GM12878 (cell line): Measurements from ENCODE around the gene KCTD16. TPM values are rescaled to one million over a fixed set of nuclear protein-coding genes. Genes with fewer than 3 reads are reported as not detected.

Source experiments
- ATAC-seq: fragments of 200-7000 bp; cut with Tn5 transposase; 3 replicates; pipeline ENCODE4 v1.9.1; 2020; ENCODE audit warnings: mild to moderate bottlenecking, moderate library complexity
- BruUV-seq: library from RNA; stranded (reverse); fragments of 400-500 nt; replicated peaks from 2 replicates; lab custom pipeline; 2021; lab: Mats Ljungman, UMichigan
- CTCF ChIA-PET: fragments of 300-600 bp; sonication (Branson Sonifier 250); formaldehyde crosslinking; extraction: SDS; loops from one replicate; lab custom pipeline; 2021; ENCODE audit warnings: inconsistent platforms; lab: Yijun Ruan, JAX
- POLR2A ChIA-PET: fragments of 350-600 bp; formaldehyde crosslinking; extraction: SDS; loops from one replicate; lab custom pipeline; 2021; ENCODE audit warnings: inconsistent platforms; lab: Charles Lee
- RAD21 ChIA-PET: fragments of 300-600 bp; sonication (Branson Sonifier 250); formaldehyde crosslinking; loops from one replicate; lab custom pipeline; 2023; ENCODE audit warnings: antibody characterized with exemption; ENCODE audit not compliant: unreplicated experiment; lab: Charles Lee
- SMC1A ChIA-PET: fragments of 300-600 bp; sonication (Branson Sonifier 250); formaldehyde crosslinking; loops from one replicate; lab custom pipeline; 2023; ENCODE audit not compliant: unreplicated experiment, uncharacterized antibody; lab: Charles Lee
- DNase-seq: peaks from one replicate; pipeline ENCODE4 v3.0.0-alpha.2; 2011; ENCODE audit warnings: low read depth, low spot score
- FAIRE-seq: peaks from 3 replicates; lab custom pipeline; 2011; peaks lifted over from hg19 to GRCh38; lab: Jason Lieb, UNC
- H2AFZ ChIP-seq: 2 replicates; pipeline ENCODE4 v1.6.0; 2011; ENCODE audit warnings: low read depth, low read length, control low read depth; ENCODE audit not compliant: control insufficient read depth
- H3K27ac ChIP-seq: 2 replicates; pipeline ENCODE4 v1.5.1; 2011; ENCODE audit warnings: control low read depth; ENCODE audit not compliant: control insufficient read depth, insufficient read depth
- H3K27me3 ChIP-seq, 2 experiments: replicated peaks in 1 of 2; 2 replicates each; pipeline versions ENCODE4 v1.6.0 to v1.6.1; 2011; ENCODE audit warnings: low read length in 1 of 2; ENCODE audit not compliant: control insufficient read depth in 2 of 2, insufficient read depth in 2 of 2
- H3K36me3 ChIP-seq, 2 experiments: 2 replicates each; pipeline ENCODE4 v1.5.1; 2011; ENCODE audit warnings: low read length in 1 of 2; ENCODE audit not compliant: control insufficient read depth in 2 of 2, insufficient read depth in 2 of 2
- H3K4me1 ChIP-seq: 2 replicates; pipeline ENCODE4 v1.6.1; 2011; ENCODE audit warnings: mild to moderate bottlenecking, low read length, moderate library complexity, mixed read lengths; ENCODE audit not compliant: control insufficient read depth, insufficient read depth
- H3K4me2 ChIP-seq: 2 replicates; pipeline ENCODE4 v1.6.0; 2011; ENCODE audit warnings: control low read depth; ENCODE audit not compliant: control insufficient read depth, insufficient read depth
- H3K4me3 ChIP-seq: fragments of 200-600 bp; sonication (generic); 2 replicates; pipeline ENCODE4 v1.5.1; 2016
- H3K79me2 ChIP-seq: 2 replicates; pipeline ENCODE4 v1.6.0; 2011; ENCODE audit warnings: low read length; ENCODE audit not compliant: control insufficient read depth, insufficient read depth
- H3K9ac ChIP-seq: 2 replicates; pipeline ENCODE4 v1.8.0; 2011; ENCODE audit warnings: low read length, control low read depth, mixed read lengths; ENCODE audit not compliant: control insufficient read depth, insufficient read depth
- H3K9me3 ChIP-seq: replicated peaks from 3 replicates; pipeline ENCODE4 v1.5.1; 2011; ENCODE audit warnings: mild to moderate bottlenecking, low read length; ENCODE audit not compliant: control insufficient read depth, insufficient read depth
- H4K20me1 ChIP-seq: 2 replicates; pipeline ENCODE4 v1.6.0; 2011; ENCODE audit not compliant: control insufficient read depth, insufficient read depth
- BMI1 ChIP-seq: fragments of 450-650 bp; IDR thresholded peaks from 2 replicates; pipeline ENCODE4 v1.6.1; 2016; ENCODE audit warnings: mild to moderate bottlenecking, moderate library complexity, borderline replicate concordance
- MTA3 ChIP-seq: IDR thresholded peaks from 2 replicates; pipeline ENCODE4 v1.6.1; 2012; ENCODE audit warnings: low read length, inconsistent platforms, borderline replicate concordance
- RELA ChIP-seq: fragments of 450-650 bp; IDR thresholded peaks from 2 replicates; pipeline ENCODE4 v1.8.0; 2014; ENCODE audit warnings: borderline replicate concordance; ENCODE audit not compliant: partially characterized antibody
- SPI1 ChIP-seq: IDR thresholded peaks from 2 replicates; pipeline ENCODE4 v1.6.1; 2011; ENCODE audit warnings: low read depth, mild to moderate bottlenecking, low read length, moderate library complexity, borderline replicate concordance; ENCODE audit not compliant: insufficient read depth
- WGBS: methylation state at CpG from one replicate; pipeline ENCODE4 v1.1.6; 2016; ENCODE audit warnings: low lambda C conversion rate; ENCODE audit not compliant: insufficient replicate concordance, insufficient coverage; ENCODE audit errors: missing lambda C conversion rate; 5-methylcytosine and 5-hydroxymethylcytosine counted together
- in situ Hi-C: fragments of 300-500 bp; cut with MboI; formaldehyde crosslinking; loops from 9 replicates; pipeline ENCODE4 v1.14.3; 2018; ENCODE audit warnings: mixed read lengths
- intact Hi-C: fragments of 100-400 bp; cut with micrococcal nuclease; formaldehyde crosslinking; loops from one replicate; pipeline ENCODE4 v1.14.2; 2022; ENCODE audit not compliant: unreplicated experiment
- polyA plus RNA-seq, 11 experiments: library from polyadenylated mRNA; depleted of rRNA in 4 of 11; unstranded in 6 of 11; stranded (reverse) in 5 of 11; fragments of >200 nt; fragmentation: Nextera tagmentation in 4 of 11; fragmentation: Illumina TruSeq in 1 of 11; extraction: Ambion mirVana in 4 of 11; extraction: Trizol in 1 of 11; gene quantifications; 1 replicate in 1 of 11; 2 replicates in 10 of 11; pipeline versions ENCODE4 v1.2.1 to v1.2.3, GENCODE V29; 2011 to 2016; ENCODE audit warnings: inconsistent platforms in 2 of 11, missing spikeins in 2 of 11, low read depth in 1 of 11
- total RNA-seq, 4 experiments: library from RNA; depleted of rRNA in 3 of 4; stranded (reverse); fragments of >200 nt in 3 of 4; fragmentation: Illumina TruSeq in 1 of 4; extraction: Trizol in 1 of 4; gene quantifications; 2 replicates each; pipeline versions ENCODE4 v1.2.1 to v1.2.3, GENCODE V29; 2013 to 2021

Gene KCTD16
- total and polyA plus RNA-seq, 10 of the 15 experiments (the other 5 are each of a cell fraction or from before 2014, with no cell fraction given) = 0.03 to 0.10 (median 0.06) TPM; not detected in 3

GRCh38 chr5:144142824-144143162 lies 27.9 kb upstream of the KCTD16 start:
- RAD21 ChIA-PET = interaction anchor here (0.6 to 1.9 kb wide), 16 partner anchors 9 to 1224 kb away, joined by 3 to 7 read pairs (median 4); partner anchors contain the start of gene NR3C1
- Histone ChIP-seq H4K20me1 (no peaks in the 10 kb centered on the region), H3K4me3 (no peak overlapping the region), H3K4me1 (peaks cover 11% of the 10 kb centered on the region), H3K79me2 (no peaks in the 10 kb centered on the region)
- SMC1A ChIA-PET = interaction anchor here (0.6 to 2.7 kb wide), 18 partner anchors 21 to 1141 kb away, joined by 3 to 15 read pairs (median 4); partner anchors contain the start of genes KCTD16 and YIPF5
- no TSS peak for BruUV-seq
- POLR2A ChIA-PET = no interaction called here
- FAIRE-seq = no peak
- intact Hi-C loops = loop anchor here (5.0 kb wide), 1 partner anchor 175 kb away; no protein-coding TSS in a partner anchor
- no peak for TF ChIP-seq MTA3
- TF ChIP-seq SPI1 = peak; percentile 4; the same call in 1 of the 2 replicates
- TF ChIP-seq, all 136 proteins: peak for 1
- no peak for DNase-seq
- Histone ChIP-seq H2AFZ (peak overlapping the region; percentile 67; the same call in 1 of the 2 replicates), H3K4me2 (no peak overlapping the region), H3K9ac (no peak overlapping the region), H3K36me3 (no peaks in the 10 kb centered on the region), H3K27me3 (no peaks in the 10 kb centered on the region; a peak in 1 of 4 replicates), H3K27ac (no peak overlapping the region), H3K9me3 (no peaks in the 10 kb centered on the region)
- peak; percentile 10; the same call in 1 of the 3 replicates for ATAC-seq
- CTCF ChIA-PET = interaction anchor here (0.6 to 3.0 kb wide), 26 partner anchors 8 to 1226 kb away, joined by 3 to 22 read pairs (median 4); no protein-coding TSS in a partner anchor
- in situ Hi-C loops = no loop called here
- WGBS = 0% methylated on average over 1 of the region's 1 CpG

- 80% methylated on average over 1 of the region's 1 CpG for WGBS
- H3K4me1 ChIP-seq = peaks cover 11% of the 10 kb centered on the region
- POLR2A ChIA-PET = interaction anchor here (0.7 kb wide), 1 partner anchor 1067 kb away, joined by 3 read pairs; no protein-coding TSS in a partner anchor
- in situ Hi-C loops (no loop called here), intact Hi-C loops (loop anchor here (5.0 kb wide), 1 partner anchor 176 kb away; no protein-coding TSS in a partner anchor)
- SMC1A ChIA-PET = interaction anchor here (0.8 to 2.7 kb wide), 5 partner anchors 44 to 1142 kb away, joined by 3 to 15 read pairs (median 4); no protein-coding TSS in a partner anchor
- ATAC-seq (no peak), DNase-seq (no peak), FAIRE-seq (no peak)
- no peak overlapping the region for H3K4me2 ChIP-seq
- RAD21 ChIA-PET = no interaction called here
- no peak overlapping the region for H3K27ac ChIP-seq
- H3K9me3 ChIP-seq = no peaks in the 10 kb centered on the region
- no peaks in the 10 kb centered on the region for H4K20me1 ChIP-seq
- H3K4me3 ChIP-seq = no peak overlapping the region
- TF ChIP-seq BMI1 (no peak), RELA (no peak)
- no peaks in the 10 kb centered on the region; a peak in 1 of 4 replicates for H3K27me3 ChIP-seq
- BruUV-seq = no TSS peak
- H2AFZ ChIP-seq = 0 out of 2 replicates have a peak overlapping the region, but pooled peaks have one; percentile 17
- H3K9ac ChIP-seq = no peak overlapping the region
- H3K79me2 ChIP-seq = no peaks in the 10 kb centered on the region
- CTCF ChIA-PET = interaction anchor here (1.3 to 3.0 kb wide), 5 partner anchors 48 to 1222 kb away, joined by 4 to 20 read pairs (median 10); no protein-coding TSS in a partner anchor
- H3K36me3 ChIP-seq = no peaks in the 10 kb centered on the region
Measured at GRCh38 chr5:144143625-144144024, 27.0 kb upstream of the KCTD16 start.
